ENCODE measurements around the gene SCEL. TPM values are rescaled to one million over a fixed set of nuclear protein-coding genes. Genes with fewer than 3 reads are reported as not detected.
A peak's percentile ranks its signal among the peaks of the same experiment; 100 is the strongest.

Gene SCEL
- total RNA-seq, 4 donors from 2014 or later = 255 to 453 (median 376) TPM

GRCh38 chr13:77554069-77554468 lies 18.6 kb downstream of the SCEL start:
- Histone ChIP-seq H3K4me1 (peaks cover 0 to 72% (median 3%) of the 10 kb centered on the region in 3 donors), H3K27ac (peak overlapping the region in 1 of 4 donors; percentile 18), H3K4me3 (no peak overlapping the region), H3K9me3 (no peaks in the 10 kb centered on the region), H3K27me3 (no peaks in the 10 kb centered on the region), H3K36me3 (no peaks in the 10 kb centered on the region)
- intact Hi-C loops (cut with DNase I) = no loop called here
- WGBS, 2 donors = 54 to 83% methylated on average over 5 of the region's 5 CpGs
- TF ChIP-seq POLR2A (IDR thresholded peaks at IDR 0.05) = no peak
- TF ChIP-seq, protein P1, sequence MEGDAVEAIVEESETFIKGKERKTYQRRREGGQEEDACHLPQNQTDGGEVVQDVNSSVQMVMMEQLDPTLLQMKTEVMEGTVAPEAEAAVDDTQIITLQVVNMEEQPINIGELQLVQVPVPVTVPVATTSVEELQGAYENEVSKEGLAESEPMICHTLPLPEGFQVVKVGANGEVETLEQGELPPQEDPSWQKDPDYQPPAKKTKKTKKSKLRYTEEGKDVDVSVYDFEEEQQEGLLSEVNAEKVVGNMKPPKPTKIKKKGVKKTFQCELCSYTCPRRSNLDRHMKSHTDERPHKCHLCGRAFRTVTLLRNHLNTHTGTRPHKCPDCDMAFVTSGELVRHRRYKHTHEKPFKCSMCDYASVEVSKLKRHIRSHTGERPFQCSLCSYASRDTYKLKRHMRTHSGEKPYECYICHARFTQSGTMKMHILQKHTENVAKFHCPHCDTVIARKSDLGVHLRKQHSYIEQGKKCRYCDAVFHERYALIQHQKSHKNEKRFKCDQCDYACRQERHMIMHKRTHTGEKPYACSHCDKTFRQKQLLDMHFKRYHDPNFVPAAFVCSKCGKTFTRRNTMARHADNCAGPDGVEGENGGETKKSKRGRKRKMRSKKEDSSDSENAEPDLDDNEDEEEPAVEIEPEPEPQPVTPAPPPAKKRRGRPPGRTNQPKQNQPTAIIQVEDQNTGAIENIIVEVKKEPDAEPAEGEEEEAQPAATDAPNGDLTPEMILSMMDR (IDR thresholded peaks at IDR 0.05) = no peak
- DNase-seq = no peak

DNA sequence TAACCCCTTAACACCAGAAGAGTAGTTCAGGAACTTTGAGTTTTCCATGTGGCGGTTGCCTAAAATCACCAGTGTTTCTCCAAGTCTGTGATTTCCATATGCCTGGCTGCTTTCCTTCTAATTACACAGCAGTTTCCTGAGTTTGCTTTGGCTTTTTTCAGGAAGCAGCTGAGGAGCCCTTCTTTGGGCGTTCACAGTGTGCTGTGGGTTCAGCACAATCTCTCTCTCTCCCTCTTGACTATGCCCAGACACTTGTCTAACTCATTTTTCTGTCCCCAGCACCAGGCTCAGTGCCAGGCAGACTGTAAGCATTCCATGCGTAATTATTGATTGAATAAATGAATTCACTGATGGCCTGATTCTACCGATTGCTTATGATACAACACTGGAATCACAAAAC lies 19.7 kb downstream of the SCEL start:
- intact Hi-C loops (cut with DNase I) = no loop called here
- Histone ChIP-seq H3K27ac (peak overlapping the region in 1 of 4 donors; percentile 77), H3K9me3 (no peaks in the 10 kb centered on the region), H3K36me3 (peaks cover 0 to 8% (median 0%) of the 10 kb centered on the region in 3 donors), H3K4me1 (peaks cover 0 to 83% (median 3%) of the 10 kb centered on the region in 3 donors), H3K4me3 (no peak overlapping the region), H3K27me3 (no peaks in the 10 kb centered on the region)
- TF ChIP-seq, protein P1 (IDR thresholded peaks at IDR 0.05) = no peak
- no peak for TF ChIP-seq POLR2A (IDR thresholded peaks at IDR 0.05)
- WGBS, 2 donors = 66 to 78% methylated on average over 4 of the region's 4 CpGs
- no peak for DNase-seq

DNA sequence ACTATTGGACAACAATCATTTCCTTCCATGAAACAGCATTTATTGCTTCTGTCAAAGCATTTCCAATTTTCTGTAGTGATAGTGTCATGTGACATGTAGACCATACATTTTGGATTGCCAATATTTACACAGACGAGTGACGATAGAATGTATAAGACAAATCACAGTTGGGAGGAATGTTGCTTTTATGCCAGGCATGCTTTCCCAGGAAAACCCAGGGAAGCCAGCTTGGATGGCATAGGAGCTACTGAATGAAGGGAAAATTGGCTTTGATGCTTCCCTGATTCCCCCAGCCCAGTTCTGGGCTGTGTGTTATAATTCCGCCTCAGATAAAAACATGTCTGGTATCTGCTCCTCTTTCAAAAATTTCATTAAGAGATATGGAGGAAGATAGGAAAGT lies 22.5 kb downstream of the SCEL start:
- TF ChIP-seq, protein P1 (IDR thresholded peaks at IDR 0.05) = no peak
- TF ChIP-seq POLR2A (IDR thresholded peaks at IDR 0.05) = no peak
- Histone ChIP-seq H3K27me3 (no peaks in the 10 kb centered on the region), H3K36me3 (peaks cover 0 to 31% (median 0%) of the 10 kb centered on the region in 3 donors), H3K4me3 (no peak overlapping the region), H3K9me3 (no peaks in the 10 kb centered on the region), H3K27ac (peak overlapping the region in 3 of 4 donors; percentile 44 to 77 (median 72)), H3K4me1 (peaks cover 0 to 73% (median 3%) of the 10 kb centered on the region in 3 donors)
- WGBS, 2 donors = 68 to 69% methylated on average over 3 of the region's 3 CpGs
- DNase-seq = no peak
- intact Hi-C loops (cut with DNase I) = no loop called here

GRCh38 chr13:77563111-77563510 lies 27.6 kb downstream of the SCEL start:
- Histone ChIP-seq H3K36me3 (peaks cover 0 to 53% (median 0%) of the 10 kb centered on the region in 3 donors), H3K27ac (no peak overlapping the region), H3K4me3 (no peak overlapping the region), H3K9me3 (no peaks in the 10 kb centered on the region), H3K27me3 (no peaks in the 10 kb centered on the region), H3K4me1 (peaks cover 0 to 22% (median 0%) of the 10 kb centered on the region in 3 donors)
- DNase-seq = no peak
- WGBS, 2 donors = 18 to 30% methylated on average over 1 of the region's 1 CpG
- intact Hi-C loops (cut with DNase I) = loop anchor here (10.0 kb wide), 1 partner anchor 68 kb away; no protein-coding TSS in a partner anchor
- TF ChIP-seq POLR2A (IDR thresholded peaks at IDR 0.05) = no peak
- TF ChIP-seq, protein P1 (IDR thresholded peaks at IDR 0.05) = no peak

- TF ChIP-seq, protein P1 (IDR thresholded peaks at IDR 0.05) = peak in 5 of 6 experiments; percentile 30 to 54 (median 39)
- TF ChIP-seq POLR2A (IDR thresholded peaks at IDR 0.05) = no peak
- H3K4me3 ChIP-seq = no peak overlapping the region
- no peaks in the 10 kb centered on the region for H3K9me3 ChIP-seq
- no peaks in the 10 kb centered on the region for H3K27me3 ChIP-seq
- H3K36me3 ChIP-seq = peaks cover 0 to 66% (median 0%) of the 10 kb centered on the region in 3 donors
- no peak for DNase-seq
- intact Hi-C loops (cut with DNase I) = loop anchor here (10.0 kb wide), 1 partner anchor 71 kb away; no protein-coding TSS in a partner anchor
- H3K4me1 ChIP-seq = no peaks in the 10 kb centered on the region
- WGBS, 2 donors = 4% methylated on average over 2 of the region's 2 CpGs
- no peak overlapping the region for H3K27ac ChIP-seq
These were observed 30.1 kb downstream of the SCEL start for GRCh38 chr13:77565635-77566034.

Measured in esophagus squamous epithelium (tissue), 5 donors.